T-helper 2 cell (primary cell): Measurements from ENCODE around the gene ADGRL1.
"Not testable (repeated sequence)": the region's sequence is repeated elsewhere in the genome, so short reads cannot be mapped to it uniquely, and the experiment has no call there.

Experiments used
- DNase-seq, 5 experiments: peaks; one replicate each; pipeline versions ENCODE4 v3.0.0 to v3.0.0-alpha.2; 2012 to 2022

ADGRL1 gene

DNA sequence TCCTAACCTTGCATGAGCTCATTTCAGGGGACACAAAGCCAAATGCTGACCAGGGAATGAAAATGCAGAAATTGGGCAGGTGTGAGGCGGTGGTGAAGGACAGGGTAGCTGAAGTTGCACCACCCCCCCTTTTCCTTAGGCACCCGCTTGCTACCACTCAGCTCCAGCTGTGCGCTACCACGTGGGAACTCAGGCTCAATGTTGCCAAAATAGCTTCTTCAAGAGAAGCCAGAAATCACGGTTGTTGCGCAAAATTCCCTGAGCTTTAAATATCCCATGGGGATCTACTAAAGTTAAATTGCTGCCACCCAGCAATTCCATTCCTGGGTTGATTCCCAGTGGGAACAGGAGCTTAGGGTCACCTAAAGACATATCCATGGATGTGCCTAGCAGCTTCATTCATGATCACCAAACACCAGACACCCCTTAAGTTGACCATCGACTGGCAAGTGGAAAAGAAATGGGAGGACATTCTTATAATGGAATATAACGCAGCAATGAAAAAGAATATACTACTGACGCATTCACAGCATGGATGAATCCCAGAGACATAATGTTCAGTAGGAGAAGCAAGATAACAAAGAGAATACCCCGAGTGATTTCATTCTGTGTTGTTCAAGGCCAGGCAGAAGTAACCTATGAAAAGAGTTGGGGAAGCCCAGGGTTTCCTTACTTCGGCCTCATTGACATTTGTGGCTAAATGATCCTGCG lies 12.8 kb upstream of the ADGRL1 start:
- DNase-seq, result no peak

DNA sequence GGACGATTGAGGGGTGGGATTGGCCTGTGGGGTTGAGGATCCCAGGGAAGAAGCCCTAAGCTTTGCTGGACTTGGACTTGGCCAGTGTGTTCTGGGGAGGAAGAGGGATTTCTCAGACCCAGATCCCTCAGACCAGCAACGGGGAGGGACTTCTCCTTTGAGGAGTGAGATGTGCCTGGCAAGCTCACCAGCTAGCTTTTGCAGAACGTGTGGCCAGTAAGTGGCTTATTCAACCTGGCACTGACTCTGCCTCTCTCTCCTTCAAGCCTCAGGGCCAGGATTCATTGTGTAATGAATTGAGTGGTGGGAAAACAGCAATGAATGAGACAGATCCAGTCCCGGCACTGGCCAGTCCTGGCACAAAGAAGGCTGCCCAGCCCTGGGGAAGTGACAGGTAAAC lies 11.9 kb upstream of the ADGRL1 start:
- DNase-seq, result not testable (repeated sequence)

DNA sequence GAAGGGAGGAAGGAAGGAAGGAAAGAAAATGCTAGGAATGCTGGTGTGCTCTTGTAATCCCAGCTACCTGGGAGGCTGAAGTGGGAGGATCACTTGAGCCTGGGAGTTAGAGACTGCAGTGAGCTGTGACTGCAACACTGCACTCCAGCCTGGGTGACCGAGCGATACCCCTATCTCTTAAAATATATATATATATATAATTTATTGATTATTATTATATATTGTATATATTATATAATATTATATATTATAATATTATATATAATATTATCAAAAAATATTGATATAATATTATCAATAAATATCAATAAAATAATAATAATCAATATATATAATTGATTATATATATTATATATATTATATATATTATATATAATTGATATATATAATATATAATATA lies 8.6 kb upstream of the ADGRL1 start:
- DNase-seq, result no peak

DNA sequence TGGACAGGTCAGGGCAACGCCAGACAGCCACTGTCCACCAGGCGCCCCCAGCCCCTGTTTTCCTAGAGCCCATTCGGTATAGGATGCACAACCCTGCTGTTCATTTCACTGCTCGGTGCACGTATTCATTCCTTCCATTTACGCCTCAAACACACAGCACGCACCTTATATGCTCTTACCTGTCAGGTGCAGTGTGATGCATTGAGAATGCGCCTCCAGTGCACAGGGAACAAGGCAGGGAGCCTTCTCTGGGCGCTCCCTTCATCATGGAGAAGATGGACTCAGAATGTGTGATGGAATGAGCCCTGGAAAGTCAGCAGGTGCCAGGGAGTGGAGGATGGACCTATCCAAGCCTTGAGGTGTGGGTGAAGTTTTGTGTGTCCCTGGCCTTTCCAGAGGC lies 4.2 kb upstream of the ADGRL1 start:
- DNase-seq, result not testable (repeated sequence)

DNA sequence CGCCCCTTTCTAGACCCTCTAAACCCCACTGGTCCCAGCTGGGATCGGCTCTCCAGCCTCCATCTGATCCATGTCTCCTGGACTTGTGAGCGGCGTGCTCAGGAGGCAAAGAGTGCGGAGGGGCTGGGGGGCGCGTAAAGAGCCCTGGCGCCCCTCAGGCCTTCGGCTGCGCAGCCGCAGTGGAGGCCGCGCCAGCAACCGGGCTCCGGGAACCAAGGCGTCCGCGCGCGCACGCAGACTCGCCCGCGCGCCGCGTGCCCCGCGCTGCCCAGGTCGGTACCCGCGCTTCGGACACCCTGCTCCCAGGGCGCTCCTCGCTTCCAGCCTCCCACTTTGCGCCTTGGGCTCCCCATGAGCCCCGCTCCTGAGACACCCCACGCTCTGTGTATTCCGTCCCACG lies 3.4 kb upstream of the ADGRL1 start:
- DNase-seq, result not testable (repeated sequence)

DNA sequence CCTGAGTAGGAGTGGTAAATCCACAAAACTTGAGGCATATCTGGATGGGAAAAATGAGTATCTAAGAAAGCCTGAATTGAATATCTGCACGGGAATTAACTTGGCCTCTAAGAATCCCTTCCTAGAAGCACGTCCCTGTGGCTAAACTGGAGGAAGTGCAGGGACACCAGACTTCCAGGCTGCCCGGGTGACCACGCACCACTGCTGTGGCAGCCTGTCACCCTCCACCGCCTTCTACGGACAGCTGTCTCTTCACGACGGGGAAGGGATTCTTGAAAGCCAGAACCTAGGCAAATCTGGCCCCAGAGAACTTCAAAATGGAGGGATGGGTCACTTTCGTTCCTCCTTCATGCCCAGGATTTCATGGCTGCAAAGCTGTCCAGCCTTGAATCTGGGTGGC lies 2.5 kb upstream of the ADGRL1 start:
- not testable (repeated sequence) for DNase-seq

DNA sequence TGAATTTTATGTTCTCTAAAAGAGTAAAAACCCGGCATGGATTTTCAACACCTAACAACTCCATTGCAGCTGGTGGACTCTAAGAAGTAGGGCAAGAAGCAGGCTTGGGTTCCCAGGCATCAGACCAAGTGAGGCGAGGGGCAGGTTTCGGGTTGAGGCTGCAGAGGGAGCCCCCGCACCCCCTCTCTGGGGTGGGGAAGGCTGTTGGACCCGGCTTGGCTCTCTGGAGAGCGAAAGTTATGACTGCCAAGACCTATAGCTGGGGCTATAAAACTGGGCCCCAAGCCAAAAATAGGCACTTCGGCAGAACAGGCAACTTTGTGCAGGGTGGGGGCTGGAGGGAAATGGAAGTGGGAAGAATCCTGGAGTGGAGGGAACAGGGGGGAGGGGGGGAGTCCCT lies 1.8 kb upstream of the ADGRL1 start:
- DNase-seq, result peak in 1 of 5 experiments; percentile 39

DNA sequence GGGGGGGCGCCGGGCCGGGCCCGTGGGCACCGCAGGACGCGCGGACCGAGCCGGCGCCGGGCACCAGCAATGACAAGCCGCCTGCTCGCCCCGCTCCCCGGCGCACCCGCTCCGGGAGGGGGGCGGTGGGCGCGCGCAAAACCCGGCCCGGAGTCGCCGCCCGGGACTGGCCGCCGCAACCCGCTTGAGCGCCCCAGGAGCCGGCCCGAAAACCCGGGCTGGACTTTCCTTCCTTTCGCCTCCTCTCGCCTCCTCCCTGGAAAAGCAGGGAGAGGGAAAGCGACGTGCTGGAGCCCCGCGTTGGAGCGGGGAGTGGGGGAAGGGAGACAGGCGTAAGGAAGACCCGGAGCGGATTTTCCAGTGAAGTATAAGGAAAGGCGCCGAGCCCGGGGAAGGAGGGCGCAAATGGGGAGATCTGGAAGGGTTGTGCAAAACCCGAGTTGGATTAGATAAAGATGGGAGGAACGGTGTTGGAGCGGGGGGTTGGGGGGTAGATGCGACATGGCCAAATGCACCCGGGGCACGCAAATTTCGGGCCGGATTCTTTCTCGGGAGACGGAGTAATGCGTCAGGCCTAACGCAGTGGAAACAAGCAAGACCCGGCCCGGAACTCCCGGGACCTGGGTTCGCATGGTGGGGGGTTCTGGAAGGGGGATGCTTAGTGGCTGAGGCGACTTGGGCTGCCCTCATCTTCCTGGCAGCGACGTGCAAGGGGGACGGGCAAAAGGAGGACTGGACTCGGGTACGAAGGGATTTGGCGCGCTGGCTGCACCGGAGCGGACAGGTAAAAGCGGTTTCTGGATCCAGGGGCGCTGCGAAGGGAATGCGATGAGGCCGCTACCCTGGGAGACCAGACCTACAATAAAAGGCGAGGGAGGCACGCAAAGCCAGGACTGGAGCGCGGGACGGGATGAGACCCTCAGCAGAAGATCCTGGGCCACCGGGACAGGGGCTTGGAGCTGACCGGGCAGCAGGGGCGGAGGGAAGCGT lies 1.1 kb upstream of the ADGRL1 start:
- peak; percentile 56 to 88 (median 74) for DNase-seq

DNA sequence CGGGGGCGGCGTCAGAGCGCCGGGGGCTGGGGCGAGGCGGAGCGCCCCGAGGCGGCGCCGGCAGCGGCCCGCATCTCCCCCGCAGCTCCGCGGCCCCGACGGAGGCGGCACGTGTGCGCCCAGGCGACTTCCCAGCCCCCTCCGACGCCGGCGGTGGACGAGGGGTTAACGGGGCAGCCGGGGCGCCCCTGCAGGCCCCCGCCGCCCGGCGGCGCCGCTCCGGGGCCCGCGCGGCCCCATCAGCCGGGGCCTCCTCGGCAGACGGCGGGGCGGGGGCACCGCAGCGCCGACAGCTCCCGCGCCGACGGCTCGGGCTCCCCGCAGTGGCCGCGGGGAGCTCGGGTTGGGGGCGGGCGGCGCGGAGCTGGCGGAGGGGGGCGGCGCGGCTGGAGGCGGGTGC lies 339 bp upstream of the ADGRL1 start:
- DNase-seq, result peak in 1 of 5 experiments; percentile 16

DNA sequence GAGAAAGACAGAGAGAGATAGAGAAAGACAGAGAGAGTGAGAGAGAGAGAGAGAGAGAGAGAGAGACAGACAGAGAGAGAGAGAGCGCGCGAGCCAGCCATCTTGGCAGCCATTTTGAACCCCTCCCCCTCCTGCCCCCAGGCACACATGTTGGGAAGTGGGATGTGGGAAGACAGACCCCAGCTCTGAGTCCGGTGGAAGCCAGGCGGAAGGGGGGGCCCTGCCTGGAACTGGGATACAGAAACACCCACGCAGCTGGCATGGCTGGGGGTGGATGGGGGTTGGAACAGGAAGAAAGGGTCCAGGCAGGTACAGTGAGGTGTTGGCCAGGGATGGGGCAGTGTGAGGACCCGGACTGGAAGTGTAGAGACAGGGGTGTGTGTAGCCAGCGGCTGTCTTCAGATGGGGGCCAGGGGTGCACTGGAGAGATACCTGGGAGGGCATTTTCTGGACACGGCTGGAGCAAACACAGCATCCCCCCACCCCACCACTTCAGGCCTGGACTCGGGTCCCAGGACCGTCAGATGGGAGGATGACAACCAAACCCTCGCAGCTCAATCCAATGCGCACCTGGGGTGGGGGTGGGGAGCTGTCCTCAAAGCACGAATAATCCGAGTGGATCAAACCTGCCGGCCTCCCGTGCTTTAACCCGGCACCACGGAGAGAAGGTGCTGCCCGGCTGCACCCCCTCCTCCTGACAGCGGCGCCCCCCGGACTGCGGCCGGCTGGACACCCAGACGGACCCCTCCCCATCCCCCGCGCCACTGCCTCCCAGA lies 1.1 kb downstream of the ADGRL1 start:
- DNase-seq, result not testable (repeated sequence)

DNA sequence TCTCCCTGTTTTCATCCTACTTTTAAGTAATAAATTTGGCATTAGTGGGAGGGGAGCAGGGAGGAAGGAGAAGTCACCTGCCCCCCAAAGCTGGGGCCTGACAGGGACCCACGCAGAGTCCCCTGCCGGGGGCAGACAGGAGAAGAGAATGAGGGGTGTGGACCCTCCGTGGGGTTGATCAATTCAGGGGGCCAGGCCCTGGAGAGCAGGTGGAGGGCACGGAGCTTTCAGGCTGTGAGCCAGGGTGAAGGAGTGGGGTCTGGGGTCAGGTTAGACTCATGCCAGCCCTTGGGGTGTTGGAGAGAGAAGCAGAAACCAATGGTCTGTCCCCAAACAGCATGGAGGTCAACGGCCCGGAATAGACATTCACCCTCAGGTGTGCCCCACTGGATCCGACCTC lies 1.8 kb downstream of the ADGRL1 start:
- not testable (repeated sequence) for DNase-seq

DNA sequence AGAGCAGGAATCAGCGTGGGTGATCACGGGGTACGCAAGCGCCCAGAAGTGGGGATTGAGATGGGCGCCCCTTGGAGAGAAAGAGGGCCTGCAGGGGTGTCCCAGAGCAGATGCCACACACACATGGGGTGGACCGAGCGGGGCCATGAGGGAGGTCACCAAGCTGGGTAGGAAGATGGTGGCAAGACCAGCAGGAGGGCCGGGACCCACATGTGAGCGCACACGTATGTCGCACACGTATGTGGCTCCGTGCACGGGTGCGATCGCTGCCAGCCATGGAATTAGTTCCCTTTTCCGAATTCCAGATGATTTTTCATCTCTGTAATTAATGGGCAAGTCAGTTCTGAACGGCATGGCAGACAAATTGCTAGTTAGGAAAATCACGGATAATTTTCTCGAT lies 2.2 kb downstream of the ADGRL1 start:
- not testable (repeated sequence) for DNase-seq

DNA sequence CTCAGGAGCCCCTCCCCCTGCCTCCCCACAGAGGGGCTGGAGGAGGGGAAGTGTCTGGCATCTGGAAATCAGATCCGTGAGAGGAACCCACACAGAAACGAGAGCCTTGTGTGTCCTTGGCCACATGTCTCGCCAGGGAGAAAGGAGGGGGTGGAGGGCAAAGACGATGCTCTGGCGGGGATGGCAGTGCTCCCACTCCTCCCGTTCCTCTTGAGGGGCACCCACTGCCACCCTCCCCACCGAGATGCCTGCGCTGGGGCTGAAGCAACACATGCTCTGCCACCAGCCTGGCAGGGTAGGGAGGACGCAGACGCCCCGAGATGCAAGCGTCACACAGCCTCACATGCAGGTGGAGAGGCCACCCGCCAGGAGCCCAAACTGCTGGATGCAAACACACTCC lies 2.8 kb downstream of the ADGRL1 start:
- DNase-seq, result no peak

DNA sequence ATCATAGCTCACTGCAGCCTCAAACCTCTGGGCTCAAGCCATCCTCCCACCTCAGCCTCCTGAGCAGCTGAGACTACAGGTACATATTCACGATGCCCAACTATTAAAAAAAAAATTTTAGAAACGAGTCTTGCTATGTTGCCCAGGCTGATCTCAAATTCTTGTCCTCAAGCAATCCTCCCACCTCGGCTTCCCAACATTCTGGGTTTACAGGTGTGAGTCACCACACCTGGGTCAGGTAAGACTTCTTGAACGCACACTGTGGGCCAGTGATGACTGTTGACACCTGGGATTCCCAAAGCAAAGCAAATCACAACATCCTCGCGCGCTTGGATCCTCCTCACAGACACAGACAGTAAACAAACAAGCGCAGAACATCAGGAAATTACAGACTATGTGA lies 4.5 kb downstream of the ADGRL1 start:
- not testable (repeated sequence) for DNase-seq

DNA sequence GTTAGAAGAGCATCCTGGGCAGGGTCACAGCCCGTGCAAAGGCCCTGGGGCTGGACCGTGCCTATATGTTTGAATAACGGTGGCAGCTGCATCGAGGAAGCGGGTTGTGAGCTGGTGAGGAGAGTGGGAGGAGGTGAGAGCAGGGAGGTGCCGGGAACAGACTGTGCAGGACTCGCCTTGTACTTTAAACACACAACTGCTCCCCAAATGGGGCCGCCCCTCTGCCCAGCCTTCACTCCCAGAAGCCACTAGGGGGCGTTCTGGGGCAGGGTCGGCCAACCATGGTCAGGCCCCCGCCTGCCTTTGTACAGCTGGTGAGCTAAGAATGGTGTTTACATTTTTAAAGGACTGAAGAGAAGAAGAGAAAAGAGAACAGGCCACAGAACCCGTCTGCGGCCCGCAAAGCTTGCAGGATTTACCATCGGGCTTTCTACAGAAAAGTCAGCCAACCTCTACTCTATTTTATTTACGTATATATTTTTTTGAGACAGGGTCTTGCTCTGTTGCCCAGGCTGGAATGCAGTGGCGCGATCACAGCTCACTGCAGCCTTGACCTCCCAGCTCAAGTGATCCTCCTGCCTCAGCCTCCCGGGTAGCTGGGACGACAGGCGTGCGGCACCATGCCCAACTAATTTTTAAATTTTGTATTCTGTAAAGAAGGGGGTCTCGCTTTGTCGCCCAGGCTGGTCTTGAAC lies 5.7 kb downstream of the ADGRL1 start:
- peak in 4 of 5 experiments; percentile 26 to 57 (median 31) for DNase-seq

DNA sequence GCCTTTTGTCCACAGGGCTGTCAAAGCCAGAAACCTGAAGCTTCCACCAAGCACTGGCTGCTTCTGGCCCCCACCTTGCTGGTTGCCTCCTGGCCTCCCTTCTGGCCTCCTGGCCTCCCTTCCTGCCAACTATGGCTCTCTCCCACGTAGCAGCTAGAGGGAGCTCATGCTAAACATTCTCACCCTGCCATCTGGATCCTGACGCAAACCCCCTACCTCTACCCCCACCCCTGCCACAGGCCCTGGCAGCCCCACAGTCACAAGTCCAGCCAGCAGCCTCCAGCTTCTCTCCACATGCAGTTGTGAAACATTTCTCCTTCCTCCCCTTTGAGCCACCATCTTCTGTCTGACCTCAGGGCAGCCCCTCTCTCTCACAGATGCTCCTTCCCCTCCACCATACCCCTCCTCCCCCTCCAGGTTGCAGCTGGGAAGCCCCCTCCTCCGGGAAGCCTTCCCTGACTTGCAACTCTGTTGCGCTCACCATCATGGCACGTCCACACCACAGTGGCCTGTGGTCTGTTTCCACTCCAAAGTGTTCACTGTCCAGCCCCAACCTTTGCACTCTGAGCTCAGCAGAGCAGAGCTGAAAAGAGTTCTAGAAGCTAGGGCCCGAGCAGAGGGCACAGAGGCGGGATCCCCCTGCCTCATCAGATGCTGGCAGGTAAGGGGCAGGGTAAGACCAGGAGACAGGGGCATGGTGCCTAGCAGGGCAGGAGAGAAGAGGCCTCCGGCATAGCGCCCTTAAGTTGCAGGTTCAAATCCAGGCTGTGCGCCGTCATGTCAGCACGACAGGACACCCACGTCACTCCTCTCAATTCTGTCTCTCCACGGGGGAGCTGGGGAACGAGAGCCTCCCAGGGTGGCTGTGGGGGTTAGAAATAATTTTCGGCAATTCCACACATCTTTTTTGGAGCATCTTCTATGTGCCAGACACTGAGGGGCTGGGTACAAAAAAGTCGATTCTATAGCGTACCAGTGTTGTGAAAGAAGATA lies 7.3 kb downstream of the ADGRL1 start:
- DNase-seq, result no peak

DNA sequence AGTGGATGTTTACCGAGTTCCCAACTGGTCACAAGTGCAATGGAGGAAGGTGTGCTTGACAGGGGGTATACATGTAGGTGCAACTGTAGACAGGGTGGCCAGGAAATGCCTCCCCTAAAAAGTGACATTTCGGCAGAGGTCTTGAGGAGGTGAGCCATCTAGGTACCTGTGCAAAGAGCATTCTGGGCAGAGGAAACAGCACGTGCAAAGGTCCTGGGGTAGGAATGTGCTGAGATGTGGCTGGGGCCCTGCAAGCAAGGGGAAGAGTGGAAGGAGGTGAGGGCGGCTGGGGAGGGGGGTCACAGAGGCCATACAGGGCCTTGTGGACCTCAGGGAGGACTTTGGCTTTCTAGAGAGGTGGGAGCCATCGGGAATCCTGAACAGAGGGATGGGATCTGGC lies 8.1 kb downstream of the ADGRL1 start:
- DNase-seq, result no peak

DNA sequence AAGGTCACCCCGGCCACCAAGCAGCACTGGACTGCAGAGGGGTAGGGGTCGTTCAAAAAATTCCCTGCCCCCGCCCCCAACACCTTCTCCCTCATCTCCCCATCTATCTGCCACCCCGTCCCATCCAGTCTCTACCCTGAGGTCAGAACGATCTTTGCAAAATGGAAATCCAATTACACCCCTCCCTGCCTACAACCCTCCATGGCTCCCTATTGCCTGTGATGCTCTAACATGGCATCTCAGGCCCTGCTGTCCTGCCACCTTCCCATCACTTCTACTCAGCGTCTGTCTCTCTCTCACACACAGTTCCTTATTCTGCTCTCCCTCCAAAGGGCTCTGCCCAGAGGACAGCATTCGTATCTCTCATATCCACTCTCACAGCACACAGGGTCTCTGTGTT lies 8.7 kb downstream of the ADGRL1 start:
- DNase-seq, result not testable (repeated sequence)

DNA sequence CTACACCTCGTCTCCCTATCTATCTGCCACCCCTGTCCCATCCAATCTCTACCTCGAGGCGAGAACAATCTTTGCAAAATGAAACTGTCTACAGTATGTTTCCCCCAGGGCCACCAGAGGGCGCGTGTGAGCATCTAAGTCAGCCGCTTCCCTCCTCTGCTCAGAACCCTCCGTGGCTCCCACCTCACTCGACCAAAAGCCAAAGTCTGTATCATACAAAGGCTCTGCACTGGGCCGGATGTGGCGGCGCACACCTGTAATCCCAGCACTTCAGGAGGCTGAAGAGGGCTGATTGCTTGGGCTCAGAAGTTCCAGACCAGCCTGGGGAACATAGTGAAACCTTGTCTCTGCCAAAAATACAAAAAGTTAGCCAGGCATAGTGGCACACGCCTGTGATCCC lies 9.9 kb downstream of the ADGRL1 start:
- DNase-seq, result peak; percentile 54 to 81 (median 66)

DNA sequence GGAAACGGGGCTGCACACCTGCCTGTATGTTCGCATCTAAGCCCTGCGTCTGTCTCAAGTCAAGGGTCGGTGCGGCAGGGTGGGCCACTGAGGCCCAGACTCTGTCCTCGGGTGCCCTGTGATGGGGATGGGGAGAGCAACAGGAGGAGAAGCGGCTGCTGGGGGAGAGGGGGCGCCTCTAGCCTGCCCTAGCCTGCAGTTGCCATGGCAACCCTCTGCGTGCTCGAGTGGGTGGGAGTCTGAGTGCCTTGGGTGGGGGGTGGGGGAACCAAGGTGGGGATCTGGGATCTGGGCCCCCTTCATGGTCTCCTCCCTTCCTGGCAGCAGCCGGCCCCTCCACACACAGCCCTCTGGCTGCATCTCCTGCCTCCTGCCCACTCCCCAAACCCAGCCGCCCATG lies 10.8 kb downstream of the ADGRL1 start:
- DNase-seq, result not testable (repeated sequence)

DNA sequence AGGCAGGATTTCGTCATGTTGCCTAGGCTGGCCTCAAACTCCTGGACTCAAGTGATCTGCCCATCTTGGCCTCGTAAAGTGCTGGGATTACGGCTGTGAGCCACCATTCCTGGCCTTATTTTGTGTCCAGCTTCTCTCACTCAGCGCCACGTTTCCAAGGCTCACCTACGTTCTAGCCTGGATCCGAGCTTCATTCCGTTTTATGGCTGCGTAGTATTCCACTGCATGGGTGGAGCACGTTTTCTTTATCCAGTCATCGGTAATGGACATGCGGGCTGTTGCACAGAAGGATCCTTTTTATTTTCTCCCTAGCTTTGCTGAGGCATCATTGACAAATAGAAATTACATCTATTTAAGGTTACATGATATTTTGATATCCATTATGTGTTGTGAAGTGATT lies 16.6 kb downstream of the ADGRL1 start:
- DNase-seq, result no peak
